CD4-positive, alpha-beta T cell treated with Interleukin-6 for 4 hours (primary cell): Measurements from ENCODE around the gene LDLRAD4.
A peak's percentile ranks its signal among the peaks of the same experiment; 100 is the strongest.

Experiments used
- DNase-seq: peaks from one replicate; pipeline ENCODE4 v3.0.0-alpha.2; 2020; ENCODE audit warnings: mixed read lengths

Gene LDLRAD4

DNA sequence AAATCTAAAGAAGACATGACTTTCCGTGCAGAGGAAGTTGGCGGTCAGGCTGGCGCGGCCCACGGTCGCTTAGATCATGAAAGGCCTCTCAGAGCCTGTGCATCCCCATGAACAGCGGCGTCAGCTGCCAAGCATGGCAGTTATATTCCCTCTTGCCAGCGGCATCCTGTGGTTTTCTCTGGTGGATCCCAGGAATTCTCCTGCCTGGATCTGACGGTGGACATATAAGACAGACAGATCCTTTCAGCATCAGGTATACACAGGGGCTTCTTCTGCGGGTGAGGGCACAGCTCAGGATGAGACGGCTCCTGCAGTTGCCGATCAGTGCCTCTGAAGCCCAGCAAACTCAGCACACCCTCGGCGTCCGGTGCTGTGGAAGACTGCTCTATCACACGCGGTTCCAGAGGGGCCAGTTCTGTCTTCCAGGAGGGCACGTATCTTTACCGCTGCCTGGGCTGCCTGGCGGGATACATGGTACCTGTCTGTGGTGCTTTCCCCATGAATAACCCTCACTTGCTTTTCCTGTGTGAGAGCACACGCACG, 157.8 kb downstream of the LDLRAD4 start:
- DNase-seq = peak; percentile 76

- peak; percentile 88 for DNase-seq
Observed at GRCh38 chr18:13376841-13377351, 158.3 kb downstream of the LDLRAD4 start.

- peak; percentile 40 for DNase-seq
Observed at GRCh38 chr18:13377496-13377895, 158.9 kb downstream of the LDLRAD4 start.

- peak; percentile 63 for DNase-seq
Observed at GRCh38 chr18:13378150-13378549, 159.6 kb downstream of the LDLRAD4 start.

DNA sequence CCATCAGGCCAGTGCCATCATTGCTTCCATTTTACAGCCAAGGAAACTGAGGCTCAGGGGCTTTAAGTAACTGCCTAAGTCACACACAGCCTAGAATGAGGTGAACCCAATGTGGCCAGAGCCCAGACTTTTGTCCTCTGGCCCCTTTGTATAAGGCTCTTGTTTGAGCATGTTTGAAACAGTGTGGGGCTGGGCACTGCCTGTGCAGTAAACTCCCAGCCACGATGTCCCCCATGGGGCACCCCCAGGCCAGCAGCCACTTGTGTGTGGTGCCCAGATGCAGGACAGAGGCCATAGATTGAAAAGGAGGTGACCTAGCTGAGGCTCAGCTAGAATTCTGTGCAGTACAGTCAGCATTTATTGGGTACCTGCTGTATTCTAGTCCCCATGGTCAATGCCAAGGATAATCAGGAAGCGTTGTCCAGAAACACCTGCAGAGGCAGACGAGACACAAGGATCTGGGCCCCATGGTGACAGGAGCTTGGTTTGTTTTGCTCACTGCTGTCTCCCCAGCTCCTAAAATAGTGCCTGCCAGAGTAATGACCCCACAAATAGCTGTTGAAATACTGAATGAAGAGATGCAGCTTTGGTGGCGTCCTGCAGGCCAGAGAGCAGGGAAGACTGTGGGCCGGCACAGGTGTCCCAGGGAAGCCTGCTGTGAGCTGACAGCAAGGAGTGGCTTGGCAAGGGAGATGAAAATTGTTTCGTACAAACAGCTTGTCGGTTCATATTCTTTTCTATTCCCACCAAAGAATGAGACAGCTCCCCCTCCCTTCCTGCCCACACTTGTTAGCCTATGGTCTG, 160.7 kb downstream of the LDLRAD4 start:
- DNase-seq = no peak

- DNase-seq = no peak
Observed at GRCh38 chr18:13379930-13380690, 161.6 kb downstream of the LDLRAD4 start.

GRCh38 chr18:13380691-13381070, 162.1 kb downstream of the LDLRAD4 start:
- DNase-seq = no peak

GRCh38 chr18:13381331-13381730, 162.8 kb downstream of the LDLRAD4 start:
- no peak for DNase-seq

- peak; percentile 54 for DNase-seq
Observed at GRCh38 chr18:13381944-13382365, 163.4 kb downstream of the LDLRAD4 start.

DNA sequence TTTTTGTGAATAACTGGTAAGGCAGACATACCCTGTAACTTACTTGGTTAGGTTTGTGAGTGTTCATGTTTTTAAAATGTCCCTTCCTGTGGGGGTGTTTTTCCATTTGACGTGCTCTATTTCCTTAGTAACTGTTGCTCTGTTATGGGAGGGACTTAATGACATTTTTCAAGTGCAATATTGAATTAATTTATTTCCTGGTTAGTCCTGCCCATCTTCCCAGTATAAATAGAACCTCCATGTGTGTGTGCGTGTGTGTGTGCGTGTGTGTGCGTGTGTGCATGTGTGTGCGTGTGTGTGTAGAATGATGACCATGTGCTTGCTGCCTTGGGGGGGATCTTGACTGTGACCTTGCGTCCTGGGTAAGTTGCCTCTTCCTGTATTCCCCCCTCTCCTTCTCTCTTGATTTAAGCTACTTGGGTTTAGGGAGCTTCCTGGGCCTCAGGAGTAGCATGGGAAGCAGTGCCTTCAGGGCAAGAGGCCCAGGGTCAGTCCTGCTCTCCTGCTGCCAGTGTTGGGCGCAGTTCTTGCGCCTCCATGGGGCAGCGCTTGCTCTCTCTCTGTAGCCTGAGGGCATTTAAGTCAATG, 163.9 kb downstream of the LDLRAD4 start:
- DNase-seq = peak; percentile 35

- peak; percentile 23 for DNase-seq
Observed at GRCh38 chr18:13382954-13383827, 164.6 kb downstream of the LDLRAD4 start.

- DNase-seq = no peak
Observed at GRCh38 chr18:13386891-13387801, 168.6 kb downstream of the LDLRAD4 start.

GRCh38 chr18:13387855-13388548, 169.4 kb downstream of the LDLRAD4 start:
- DNase-seq = no peak

DNA sequence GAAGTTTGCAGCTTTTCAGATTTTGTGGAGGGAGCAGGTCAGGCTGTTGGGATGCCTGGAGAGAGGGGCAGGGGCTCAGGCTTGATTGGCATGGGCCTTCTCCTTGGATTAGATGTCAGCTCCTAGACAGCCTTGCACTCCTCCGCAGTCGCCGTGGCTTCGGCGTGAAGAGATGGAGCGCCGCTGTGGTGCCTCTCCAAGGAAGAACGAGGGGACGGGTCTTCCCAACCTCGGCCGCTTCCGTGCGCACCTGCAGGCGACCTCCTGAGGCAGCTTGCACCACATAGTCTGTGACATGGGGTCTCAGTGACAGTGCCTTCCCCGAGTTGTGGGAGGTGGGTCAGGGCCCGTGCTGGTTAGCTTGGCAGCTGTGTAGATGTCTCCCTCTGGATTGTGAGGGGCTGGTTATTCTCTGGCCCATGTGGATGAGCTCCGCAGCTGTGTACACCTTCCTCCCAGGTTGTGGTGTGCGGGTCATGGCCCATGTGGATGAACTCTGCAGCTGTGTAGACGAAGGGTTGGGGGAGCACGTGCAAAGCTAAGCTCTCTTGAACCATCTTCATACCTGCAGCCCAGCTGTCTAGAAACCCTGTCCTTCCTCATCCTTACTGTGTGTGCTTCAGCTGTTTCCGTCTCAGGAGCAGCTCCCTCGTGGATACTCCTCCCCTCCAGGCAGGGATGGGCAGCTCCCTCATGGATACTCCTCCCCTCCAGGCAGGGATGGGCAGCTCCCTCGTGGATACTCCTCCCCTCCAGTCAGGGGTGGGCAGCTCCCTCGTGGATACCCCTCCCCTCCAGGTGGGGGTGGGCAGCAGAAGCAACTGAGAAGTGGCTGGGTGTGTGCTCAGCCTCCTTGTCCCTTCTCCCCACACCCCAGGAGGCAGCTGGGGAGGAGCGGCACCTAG, 170.3 kb downstream of the LDLRAD4 start:
- DNase-seq = no peak

DNA sequence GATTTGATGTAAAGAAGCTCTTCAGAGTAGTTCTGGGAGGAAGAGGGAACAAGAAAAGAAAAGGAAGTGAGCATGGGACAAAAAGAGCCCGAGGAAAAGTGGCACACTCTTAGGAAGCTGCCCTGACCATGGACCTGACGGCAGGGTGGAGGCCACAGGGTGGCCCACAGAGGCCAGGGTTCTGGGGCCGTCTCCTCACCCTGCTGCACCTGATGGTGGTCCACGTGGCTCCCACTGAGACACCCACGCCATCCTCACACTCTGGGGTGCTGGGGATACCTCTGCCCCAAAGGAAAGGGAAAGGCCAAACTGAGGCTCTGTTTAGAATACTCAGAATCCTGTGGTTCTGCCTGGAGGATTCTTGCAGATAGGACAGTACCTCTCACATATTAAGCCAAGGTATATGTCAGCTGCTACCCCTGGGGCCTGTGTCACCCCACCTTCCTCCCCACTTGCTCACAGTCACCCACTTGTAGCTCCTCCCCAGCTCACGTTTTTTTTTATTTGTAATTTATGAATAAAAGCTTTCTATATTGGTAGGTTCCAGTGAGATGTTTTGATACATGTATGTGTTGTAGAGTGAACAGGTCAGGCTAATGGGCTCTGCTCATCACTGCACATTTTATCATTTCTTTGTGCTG, 171.1 kb downstream of the LDLRAD4 start:
- no peak for DNase-seq

DNA sequence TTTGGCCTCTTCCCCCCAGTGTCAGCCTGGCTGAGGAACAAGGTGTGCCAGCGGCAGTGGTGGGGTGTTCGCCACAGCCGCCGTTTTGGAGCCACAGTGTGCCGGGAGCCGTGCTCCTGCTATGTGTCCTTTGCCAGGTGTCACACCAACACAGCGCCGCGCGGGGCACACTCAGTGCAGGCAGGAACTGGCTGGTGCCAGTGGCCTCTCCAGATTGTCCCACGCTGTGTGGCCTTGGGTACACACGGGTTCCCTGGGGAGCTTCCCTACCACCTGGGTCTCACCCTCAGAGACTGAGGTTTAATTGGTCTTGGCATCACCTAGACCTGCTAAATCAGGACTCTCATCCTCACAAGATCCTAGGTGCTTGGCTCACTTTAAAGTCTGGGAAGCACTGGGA, 171.6 kb downstream of the LDLRAD4 start:
- DNase-seq = no peak

DNA sequence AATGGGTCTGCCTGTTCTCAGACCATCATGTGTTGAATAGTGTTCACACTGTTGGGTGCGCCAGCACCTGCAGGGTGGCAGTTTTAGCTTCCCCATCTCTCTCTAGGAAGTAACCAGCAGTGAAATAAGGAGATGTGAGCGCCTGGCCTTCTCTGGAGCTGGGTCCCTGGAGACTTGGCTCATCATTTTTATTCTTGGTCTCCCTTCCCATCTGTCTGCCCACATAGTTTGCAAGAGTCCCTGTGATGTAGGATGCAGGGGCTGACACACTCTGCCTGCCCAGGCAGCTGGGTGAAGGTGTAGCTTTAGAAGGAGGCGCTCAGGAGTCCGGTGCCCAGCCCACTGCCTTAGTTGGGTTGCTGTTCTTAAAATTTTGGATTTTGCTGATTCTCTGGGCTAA, 172.2 kb downstream of the LDLRAD4 start:
- no peak for DNase-seq

- DNase-seq = peak; percentile 46
Observed at GRCh38 chr18:13392029-13392750, 173.6 kb downstream of the LDLRAD4 start.
